Measurements from ENCODE around the gene DDX20. TPM values are rescaled to one million over a fixed set of nuclear protein-coding genes. Genes with fewer than 3 reads are reported as not detected.
"Not testable (repeated sequence)": the region's sequence is repeated elsewhere in the genome, so short reads cannot be mapped to it uniquely, and the experiment has no call there.

DDX20 gene
- total and polyA plus RNA-seq, 11 donors = 2.9 to 12.9 (median 7.3) TPM

GRCh38 chr1:111739194-111739924, 16.3 kb upstream of the DDX20 start, which contains the start of gene INKA2:
Gene INKA2 (minus strand): TSS chr1:111739395. CDS start chr1:111739242, 153 bp downstream.
- intact Hi-C loops (cut with DNase I) = loop anchor here in 3 of 10 donors (1.0 to 2.0 kb wide), 3 partner anchors 16 to 19 kb away; partner anchors contain the start of gene DDX20 (in 2 of the 3)
- ATAC-seq = peak; percentile 84 to 88 (median 87)

GRCh38 chr1:111739925-111740765, 15.6 kb upstream of the DDX20 start:
- Histone ChIP-seq H3K9me3 (no peaks in the 10 kb centered on the region), H3K4me3 (peak overlapping the region; percentile 61 to 95 (median 80)), H3K27me3 (peaks cover 0 to 8% (median 0%) of the 10 kb centered on the region in 9 donors), H3K36me3 (peaks cover 0 to 5% (median 0%) of the 10 kb centered on the region in 9 donors), H3K27ac (peak overlapping the region; percentile 92 to 100 (median 98)), H3K4me1 (peaks cover 13 to 76% (median 52%) of the 10 kb centered on the region in 12 donors)
- TF ChIP-seq POLR2A (IDR thresholded peaks at IDR 0.05) = peak in 1 of 2 donors; percentile 23
- TF ChIP-seq CTCF (IDR thresholded peaks at IDR 0.05) = peak in 6 of 12 donors; percentile 6 to 30 (median 14)
- peak; percentile 74 to 88 (median 84) for DNase-seq
- WGBS, 4 donors = 1 to 2% (median 2%) methylated on average over 41 to 63 of the region's 63 CpGs
- intact Hi-C loops (cut with DNase I) = loop anchor here in 4 of 10 donors (1.0 to 2.0 kb wide), 3 partner anchors 15 to 20 kb away; partner anchors contain the start of gene DDX20 (in 2 of the 4)
- ATAC-seq = peak; percentile 25 to 62 (median 48)

More at GRCh38 chr1:111739194-111739924, 16.3 kb upstream of the DDX20 start, which contains the start of gene INKA2:
- H3K4me1 ChIP-seq = peaks cover 13 to 77% (median 59%) of the 10 kb centered on the region in 12 donors
- H3K27ac ChIP-seq = peak within 1 kb of the TSS; percentile 92 to 100 (median 98)
- peaks cover 0 to 8% (median 0%) of the 10 kb centered on the region in 9 donors for H3K27me3 ChIP-seq
- H3K36me3 ChIP-seq = peaks cover 0 to 8% (median 2%) of the 10 kb centered on the region in 9 donors
- 0 to 2% (median 1%) methylated on average over 27 to 59 of the region's 59 CpGs for WGBS, 4 donors
- TF ChIP-seq POLR2A (IDR thresholded peaks at IDR 0.05) (peak; percentile 8 to 93), CTCF (IDR thresholded peaks at IDR 0.05) (peak in 1 of 12 donors; percentile 10)
- peak; percentile 93 to 96 (median 95) for DNase-seq
- peak within 1 kb of the TSS; percentile 61 to 95 (median 80) for H3K4me3 ChIP-seq
- H3K9me3 ChIP-seq = no peaks in the 10 kb centered on the region

GRCh38 chr1:111742292-111742691, 13.4 kb upstream of the DDX20 start:
- H3K27me3 ChIP-seq, H3K36me3 ChIP-seq, H3K9me3 ChIP-seq, DNase-seq, H3K4me3 ChIP-seq, ATAC-seq, H3K27ac ChIP-seq: not testable (repeated sequence)
- peaks cover 0 to 65% (median 33%) of the 10 kb centered on the region in 12 donors for H3K4me1 ChIP-seq
- intact Hi-C loops (cut with DNase I) = loop anchor here in 1 of 10 donors (2.0 kb wide), 1 partner anchor 23 kb away; no protein-coding TSS in a partner anchor
- 94 to 99% (median 98%) methylated on average over 14 of the region's 14 CpGs for WGBS, 4 donors

- Histone ChIP-seq H3K36me3 (no peaks in the 10 kb centered on the region), H3K4me1 (peaks cover 0 to 58% (median 27%) of the 10 kb centered on the region in 12 donors), H3K27ac (peak overlapping the region in 9 of 12 donors; percentile 2 to 64 (median 37)), H3K4me3 (no peak overlapping the region), H3K9me3 (no peaks in the 10 kb centered on the region), H3K27me3 (peaks cover 0 to 8% (median 0%) of the 10 kb centered on the region in 9 donors)
- DNase-seq = no peak
- no peak for ATAC-seq
- TF ChIP-seq CTCF (IDR thresholded peaks at IDR 0.05) (no peak), POLR2A (IDR thresholded peaks at IDR 0.05) (no peak)
- intact Hi-C loops (cut with DNase I) = loop anchor here in 1 of 10 donors (2.0 kb wide), 1 partner anchor 24 kb away; no protein-coding TSS in a partner anchor
- 74 to 87% (median 79%) methylated on average over 5 of the region's 5 CpGs for WGBS, 4 donors
These were observed 12.7 kb upstream of the DDX20 start for GRCh38 chr1:111742938-111743549.
